Measurements from ENCODE around the gene PLPPR1. TPM values are rescaled to one million over a fixed set of nuclear protein-coding genes. Genes with fewer than 3 reads are reported as not detected.
A peak's percentile ranks its signal among the peaks of the same experiment; 100 is the strongest.
"Not testable (repeated sequence)": the region's sequence is repeated elsewhere in the genome, so short reads cannot be mapped to it uniquely, and the experiment has no call there.

The PLPPR1 gene
- total RNA-seq, 1 experiment from 2014 or later, result not detected

DNA sequence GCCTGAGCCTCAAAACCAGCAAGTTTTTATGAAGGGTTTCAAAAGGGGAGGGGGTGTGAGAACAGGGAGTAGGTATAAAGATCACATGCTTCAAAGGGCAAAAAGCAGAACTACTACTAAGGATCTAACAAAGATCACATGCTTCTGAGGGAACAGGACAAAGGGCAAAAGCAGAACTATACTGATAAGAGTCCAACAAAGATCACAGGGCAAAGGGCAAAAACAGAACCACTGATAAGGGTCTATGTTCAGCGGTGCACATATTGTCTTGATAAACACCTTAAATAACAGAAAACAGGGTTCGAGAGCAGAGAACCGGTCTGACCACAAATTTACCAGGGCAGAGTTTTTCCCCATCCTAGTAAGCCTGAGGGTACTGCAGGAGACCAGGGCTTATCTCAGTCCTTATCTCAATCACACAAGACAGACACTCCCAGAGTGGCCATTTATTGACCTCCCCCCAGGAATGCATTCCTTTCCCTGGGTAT, 298.9 kb downstream of the PLPPR1 start:
- DNase-seq (ENCODE audit: extremely low read depth, low read depth), result not testable (repeated sequence)

DNA sequence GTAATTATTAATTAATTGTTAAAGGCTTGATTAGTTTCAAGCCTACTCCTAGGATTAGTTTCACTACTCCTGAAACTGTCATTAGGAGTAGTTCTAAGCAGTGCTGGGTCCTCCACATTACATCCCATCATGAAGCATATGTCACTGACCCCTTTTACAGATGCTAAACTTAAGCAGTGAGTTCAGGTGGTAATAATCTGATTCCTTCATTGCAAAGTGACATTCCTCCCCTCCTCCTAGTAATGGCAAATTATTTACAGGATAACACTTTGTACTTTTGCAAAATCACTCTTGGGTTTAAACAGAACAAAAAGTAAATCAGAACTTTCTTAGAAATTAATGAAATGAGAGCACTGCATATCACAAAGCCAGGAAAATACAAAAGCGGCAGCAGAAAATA, 303.8 kb downstream of the PLPPR1 start:
- DNase-seq (ENCODE audit: extremely low read depth, low read depth), result no peak

DNA sequence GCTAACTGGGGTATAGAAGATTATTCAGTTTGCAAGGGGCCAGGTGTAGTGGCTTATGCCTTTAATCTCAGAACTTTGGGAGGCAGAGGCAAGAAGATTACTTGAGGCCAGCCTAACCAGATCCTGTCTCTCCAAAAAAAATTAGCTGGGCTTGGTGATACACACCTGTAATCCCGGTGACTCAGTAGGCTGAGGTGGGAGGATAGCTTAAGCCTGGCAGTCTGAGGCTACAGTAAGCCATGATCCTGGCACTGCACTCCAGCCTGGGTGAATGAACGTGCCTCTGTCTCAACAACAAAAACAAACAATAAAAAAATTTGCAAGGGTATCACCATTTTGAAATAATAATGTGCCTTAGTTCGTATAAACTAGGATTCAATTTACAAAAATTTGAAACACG, 305.0 kb downstream of the PLPPR1 start:
- DNase-seq (ENCODE audit: extremely low read depth, low read depth), result no peak

DNA sequence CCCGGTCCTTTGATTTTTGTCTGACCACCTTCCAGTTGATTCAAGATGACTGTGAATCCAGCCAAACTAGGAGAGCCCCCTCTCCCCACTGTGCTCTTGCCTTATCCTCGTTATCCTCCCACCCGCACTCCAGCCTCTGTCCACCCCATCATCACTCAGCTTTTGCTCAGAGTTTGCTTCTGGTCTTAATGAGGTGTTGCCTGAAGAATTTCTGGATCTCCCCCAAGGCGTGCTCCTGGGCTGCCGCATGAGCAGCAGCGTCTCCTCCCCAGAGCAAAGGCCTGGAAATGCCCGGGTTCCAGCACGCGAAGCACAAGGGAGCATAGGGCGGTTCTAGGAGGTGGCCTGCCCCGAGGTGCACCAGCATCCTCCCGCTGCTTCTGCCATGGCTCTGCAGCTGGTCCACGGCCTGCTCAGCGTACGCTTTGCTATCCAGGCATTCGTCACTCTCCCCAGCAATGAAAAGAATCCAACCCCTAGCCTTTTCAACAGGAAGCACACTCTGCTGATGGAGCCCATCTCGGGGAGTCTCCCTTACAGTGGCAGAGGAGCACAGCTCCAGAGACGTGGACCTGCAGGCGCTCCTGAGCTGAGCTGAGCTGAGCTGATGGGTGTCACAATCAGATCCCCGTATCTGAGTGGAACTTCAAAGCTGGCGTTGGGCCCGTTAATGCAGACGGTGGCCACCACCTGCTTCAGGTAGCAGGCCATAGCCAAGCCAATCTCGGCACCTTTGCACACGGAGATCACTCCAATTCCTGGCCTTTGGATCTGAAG, 305.6 kb downstream of the PLPPR1 start:
- DNase-seq (ENCODE audit: extremely low read depth, low read depth), result no peak

DNA sequence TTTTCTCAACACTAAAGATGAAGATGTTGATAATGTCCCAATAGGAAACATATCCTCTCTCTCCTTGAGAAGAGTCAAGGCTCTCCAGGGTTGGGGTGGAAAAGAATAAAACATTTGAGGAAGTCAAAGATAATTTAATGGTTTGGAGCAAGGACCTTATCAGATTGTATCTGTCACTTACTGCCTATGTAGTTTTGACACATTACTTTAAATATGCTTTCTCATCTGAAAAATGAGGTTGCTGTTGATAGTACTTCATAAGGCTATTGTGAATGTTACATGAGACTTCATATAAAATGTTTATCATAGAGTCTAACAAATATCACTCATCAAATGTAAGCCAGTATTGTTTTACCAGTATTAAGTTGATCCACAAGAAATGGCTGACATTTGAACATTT, 307.6 kb downstream of the PLPPR1 start:
- no peak for DNase-seq (ENCODE audit: extremely low read depth, low read depth)

DNA sequence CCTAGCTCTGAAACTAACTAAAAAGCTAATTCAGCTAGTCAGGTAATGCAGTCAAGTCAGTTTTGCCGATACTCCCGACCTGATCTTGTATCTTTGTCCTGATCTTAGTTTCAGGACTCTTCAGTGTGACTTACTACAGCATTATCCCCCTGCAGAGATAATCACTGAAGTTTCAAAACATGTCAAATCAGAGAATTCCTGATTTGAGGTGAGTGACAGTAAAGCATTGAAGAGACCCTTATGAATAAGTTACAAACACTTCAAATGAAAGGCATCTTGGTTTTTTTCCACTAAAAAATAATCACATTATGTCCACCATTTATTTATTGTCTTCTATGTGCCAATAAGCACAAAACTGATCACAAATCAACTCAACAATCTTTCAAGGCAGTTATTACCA, 308.7 kb downstream of the PLPPR1 start:
- no peak for DNase-seq (ENCODE audit: extremely low read depth, low read depth)

DNA sequence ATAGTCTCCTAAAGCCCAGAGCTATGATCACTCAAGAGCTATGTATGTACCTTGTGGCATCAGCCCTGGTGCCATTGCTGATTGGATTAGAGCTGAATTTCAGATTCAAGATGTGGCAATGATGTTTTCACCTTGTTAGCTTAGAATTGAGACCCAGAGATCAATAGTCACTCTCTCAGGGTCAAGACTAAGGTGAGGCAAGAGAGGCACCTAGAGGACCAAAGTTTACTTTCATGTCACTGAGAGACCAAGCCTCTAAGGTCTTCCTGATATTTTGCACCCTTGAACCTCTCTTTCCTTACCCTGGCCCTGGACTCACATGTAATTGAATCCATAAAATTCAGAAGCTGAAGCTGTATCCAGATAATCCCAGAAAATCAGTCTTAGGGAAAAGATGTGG, 313.4 kb downstream of the PLPPR1 start:
- DNase-seq (ENCODE audit: extremely low read depth, low read depth), result no peak

DNA sequence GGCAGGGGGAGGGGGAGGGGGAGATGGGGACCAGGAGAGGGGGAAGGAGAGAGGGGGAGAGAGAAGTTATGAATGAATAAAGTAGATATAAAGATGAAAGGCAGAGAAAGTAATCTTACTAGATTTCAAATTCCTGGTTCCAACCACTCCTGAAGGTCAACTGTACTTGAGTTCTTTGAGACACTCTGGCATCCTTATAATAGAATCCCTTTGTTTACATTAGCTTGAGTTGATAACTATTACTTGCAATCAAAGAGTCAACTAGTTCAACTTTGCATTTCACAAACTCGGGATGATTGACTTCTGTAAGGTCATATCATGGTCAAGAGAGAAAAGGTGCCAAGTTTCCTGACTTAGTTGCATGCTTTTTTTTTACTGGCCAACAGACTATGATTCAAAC, 314.1 kb downstream of the PLPPR1 start:
- no peak for DNase-seq (ENCODE audit: extremely low read depth, low read depth)

DNA sequence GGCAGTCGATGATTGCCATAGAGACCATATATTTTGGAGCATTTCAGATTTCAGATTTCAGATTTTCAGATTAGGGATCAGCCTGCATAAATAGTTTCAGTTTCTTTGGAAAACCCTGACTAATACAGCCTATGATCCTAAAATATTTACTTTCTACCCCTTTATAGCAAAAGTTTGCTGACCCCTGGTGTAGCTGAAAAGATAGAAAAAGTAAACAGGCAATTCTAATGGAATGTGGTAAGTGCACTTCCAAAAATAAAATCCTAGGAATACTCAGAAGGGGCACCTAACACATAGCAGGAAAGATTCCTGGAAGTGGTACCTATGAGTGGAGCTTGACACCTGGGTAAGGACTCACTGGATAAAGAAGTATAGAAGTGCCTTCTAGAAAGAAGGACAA, 321.8 kb downstream of the PLPPR1 start:
- DNase-seq (ENCODE audit: extremely low read depth, low read depth), result no peak

DNA sequence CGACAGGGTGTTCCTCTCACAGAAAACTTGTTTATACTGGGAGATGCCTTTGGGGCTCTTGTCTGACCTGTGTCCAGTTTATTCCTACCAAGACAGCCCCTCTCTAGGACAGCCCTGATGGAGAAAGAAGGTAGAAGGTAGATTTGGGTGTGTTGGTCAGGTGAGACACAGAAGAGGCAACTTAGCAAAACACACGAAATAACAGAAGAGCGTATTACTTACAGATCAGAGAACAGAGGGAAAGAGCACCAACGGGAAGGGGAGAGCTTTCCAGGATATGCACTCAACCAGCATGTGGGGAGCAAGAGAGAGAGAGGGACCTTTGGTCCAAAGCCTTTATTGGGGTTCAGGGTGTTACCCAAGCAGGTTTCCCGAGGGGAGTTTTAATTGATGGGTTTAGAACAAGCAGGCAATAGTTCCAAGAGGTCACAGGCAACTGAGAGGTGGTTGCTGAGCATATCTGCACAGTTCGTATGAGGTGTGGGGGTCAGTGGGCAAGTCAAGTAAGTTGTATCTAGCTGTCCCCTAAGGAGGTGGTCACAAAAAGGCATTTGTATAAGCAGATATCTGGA, 324.5 kb downstream of the PLPPR1 start:
- DNase-seq (ENCODE audit: extremely low read depth, low read depth), result no peak

DNA sequence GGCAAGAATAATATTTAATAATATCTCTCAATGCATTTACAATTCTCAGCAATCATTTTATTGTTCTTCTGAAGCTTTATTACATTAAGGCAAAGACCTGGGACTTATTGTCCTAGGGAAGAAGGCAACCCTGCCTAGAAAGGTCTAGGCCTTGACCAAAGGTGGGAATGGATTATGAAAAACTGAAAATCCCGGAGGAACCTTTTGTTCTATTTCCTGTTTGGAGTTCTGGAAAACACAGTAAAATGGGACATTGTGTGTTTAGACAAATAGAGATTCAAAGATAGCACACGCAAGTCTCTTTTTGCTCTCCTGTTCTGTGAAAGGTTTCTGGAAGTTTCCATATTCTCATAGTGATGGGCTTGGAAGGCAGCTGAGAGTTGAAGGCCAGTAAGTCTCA, 325.2 kb downstream of the PLPPR1 start:
- no peak for DNase-seq (ENCODE audit: extremely low read depth, low read depth)

DNA sequence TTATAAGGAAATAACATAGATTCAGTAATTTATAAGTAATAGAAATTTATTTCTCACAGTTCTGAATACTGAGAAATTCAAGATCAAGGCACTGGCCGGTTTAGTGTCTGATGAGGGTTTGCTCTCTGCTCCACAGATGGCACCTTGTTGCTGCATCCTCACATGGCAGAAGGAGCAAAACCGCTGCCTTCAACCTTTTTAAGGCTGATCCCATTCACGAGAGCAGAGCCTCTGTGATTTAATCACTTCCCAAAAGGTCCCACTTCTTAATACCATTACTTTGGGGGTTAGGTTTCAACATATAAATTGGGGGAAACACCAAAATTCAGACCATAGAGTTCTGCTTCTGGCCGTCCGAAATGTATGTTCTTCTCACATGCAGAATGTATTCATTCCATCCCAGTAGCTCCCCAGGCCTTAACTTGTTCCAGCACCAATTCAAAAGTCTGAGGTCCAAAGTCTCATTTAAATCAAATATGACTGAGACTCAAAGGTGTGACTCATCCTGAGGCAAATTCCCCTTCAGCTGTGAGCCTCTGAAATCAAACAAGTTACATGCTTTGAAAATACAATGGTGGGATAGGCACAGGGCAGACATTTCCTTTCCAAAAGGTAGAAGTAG, 325.7 kb downstream of the PLPPR1 start:
- no peak for DNase-seq (ENCODE audit: extremely low read depth, low read depth)

DNA sequence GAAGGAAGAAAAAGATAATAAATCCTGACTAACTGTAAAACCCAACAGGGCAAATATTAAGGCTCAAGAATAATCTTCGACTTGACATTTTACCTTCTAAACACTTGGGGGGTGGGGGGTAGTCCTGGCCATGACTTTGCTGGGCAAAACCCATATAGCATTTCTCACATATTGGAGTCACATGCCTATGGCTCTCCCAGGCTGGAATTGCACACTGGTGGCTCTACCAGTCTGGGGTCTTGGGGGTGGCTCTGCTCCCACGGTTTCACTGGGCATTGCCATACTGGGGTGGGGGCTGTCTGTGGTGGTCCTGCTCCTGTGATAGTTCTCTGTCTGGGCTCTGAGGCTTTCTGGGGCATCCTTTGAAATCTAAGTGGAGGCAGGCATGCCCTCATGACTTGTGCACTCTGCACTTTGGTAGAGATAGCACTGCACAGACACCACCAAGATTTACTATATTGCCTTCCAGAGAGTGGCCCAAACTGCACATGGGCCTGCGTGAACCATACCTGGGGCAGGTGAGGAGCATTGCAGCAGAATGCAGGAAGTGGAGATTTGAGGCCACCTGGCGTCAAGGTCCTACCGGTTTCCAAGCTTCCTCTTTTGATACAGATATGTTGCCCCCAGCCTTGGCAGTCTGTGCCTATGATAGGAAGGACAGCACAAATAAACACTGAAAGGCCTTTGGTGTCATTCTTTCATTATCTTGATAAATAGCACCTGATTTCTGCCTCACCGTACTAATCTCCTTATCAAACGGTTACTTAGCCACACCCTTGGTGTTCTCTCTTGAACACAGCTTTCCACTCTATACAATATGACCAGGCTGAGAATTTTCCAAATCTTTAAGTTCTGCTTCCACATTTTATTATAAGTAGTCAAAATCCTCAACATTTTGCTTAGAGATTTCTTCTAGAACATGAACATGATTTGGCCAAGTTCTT, 326.5 kb downstream of the PLPPR1 start:
- no peak for DNase-seq (ENCODE audit: extremely low read depth, low read depth)

DNA sequence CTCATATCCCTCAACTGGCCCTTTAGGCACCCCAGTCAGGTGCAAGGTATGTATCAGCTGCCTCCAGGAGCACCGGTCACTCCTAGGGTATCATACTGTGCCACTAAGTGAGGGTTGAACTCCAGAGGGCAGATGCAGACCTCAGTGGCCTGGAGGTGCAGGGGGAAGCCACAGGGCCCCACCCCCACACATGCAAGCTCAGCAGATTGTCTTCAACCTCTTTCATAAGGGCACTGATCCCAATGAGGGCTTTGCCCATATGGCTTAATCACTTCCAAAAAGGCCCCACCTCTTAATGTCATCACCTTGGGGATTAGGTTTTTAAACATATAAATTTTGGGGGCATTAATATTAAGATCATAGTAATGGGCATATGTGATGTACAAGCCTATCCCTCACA, 328.1 kb downstream of the PLPPR1 start:
- no peak for DNase-seq (ENCODE audit: extremely low read depth, low read depth)

DNA sequence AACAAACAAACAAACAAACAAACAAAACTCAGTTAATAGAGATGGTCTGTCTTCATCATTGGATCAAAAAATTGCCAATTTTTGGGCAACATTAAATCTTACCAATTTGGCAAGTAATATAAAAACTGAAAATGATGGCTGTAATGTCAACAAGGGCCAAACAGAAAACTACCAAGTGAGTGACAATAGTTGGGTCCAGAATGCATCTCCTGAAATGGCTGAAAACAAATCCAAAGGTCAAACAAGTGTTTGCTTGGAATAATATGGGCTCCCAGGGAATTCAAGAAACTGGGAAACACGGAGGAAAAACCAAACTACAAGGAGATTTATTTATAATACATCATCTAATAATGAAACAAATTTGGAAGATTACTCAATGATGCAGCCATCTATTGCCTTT, 331.2 kb downstream of the PLPPR1 start:
- DNase-seq (ENCODE audit: extremely low read depth, low read depth), result no peak

DNA sequence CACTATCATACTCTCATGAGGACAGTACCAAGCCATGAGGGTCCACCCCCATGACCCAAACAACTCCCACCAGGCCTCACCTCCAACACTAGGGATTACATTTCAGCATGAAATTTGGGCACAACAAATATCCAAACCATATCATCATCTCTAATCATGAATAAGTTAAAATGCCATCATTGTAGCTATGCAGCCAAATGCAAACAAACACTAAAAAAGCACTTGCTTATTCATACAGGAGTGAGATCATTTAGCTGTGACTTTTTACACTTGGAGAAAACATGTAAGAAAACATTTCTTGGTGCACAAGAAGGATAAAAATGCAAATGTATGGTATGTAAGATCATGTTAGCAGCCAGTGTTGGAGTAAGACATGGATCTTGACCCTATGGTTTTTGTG, 332.1 kb downstream of the PLPPR1 start:
- no peak for DNase-seq (ENCODE audit: extremely low read depth, low read depth)

DNA sequence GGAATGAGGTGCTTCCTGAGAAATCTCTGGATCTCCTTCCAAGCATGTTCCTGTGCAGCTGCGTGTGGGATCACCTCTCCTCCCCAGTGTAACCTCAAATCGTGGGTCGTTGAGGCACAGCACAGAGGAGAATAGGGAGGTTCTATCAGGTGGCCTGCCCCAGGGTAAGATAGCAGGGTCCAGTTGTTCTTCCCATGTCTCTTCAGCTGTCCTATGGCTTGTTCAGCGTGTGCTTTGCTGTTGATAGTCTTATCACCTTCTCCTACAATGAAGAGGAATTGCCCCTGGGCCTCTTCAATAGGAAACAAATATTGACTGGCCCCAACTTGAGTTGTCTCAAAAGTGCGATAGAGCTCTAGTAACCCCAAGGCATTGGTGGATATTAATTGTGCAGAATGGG, 333.9 kb downstream of the PLPPR1 start:
- DNase-seq (ENCODE audit: extremely low read depth, low read depth), result no peak

DNA sequence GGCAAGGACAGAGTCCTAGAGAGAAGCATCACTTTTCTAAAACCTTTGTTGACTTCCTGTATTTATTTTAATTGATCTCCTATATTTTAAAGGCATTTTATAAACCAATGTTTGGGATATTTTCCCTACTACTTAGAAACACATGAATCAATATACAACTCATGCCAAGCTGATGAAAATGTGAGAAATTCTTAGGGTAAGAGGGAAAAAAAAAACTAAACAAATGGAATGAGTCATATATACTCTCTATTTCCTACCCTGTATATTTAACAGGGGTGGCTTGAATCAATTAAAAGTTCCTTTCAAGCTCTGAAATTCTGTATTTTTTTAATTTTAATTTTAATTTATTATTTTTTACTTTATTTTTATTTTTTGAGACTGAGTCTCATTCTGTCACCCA, 336.7 kb downstream of the PLPPR1 start:
- peak; percentile 85 for DNase-seq (ENCODE audit: extremely low read depth, low read depth)

DNA sequence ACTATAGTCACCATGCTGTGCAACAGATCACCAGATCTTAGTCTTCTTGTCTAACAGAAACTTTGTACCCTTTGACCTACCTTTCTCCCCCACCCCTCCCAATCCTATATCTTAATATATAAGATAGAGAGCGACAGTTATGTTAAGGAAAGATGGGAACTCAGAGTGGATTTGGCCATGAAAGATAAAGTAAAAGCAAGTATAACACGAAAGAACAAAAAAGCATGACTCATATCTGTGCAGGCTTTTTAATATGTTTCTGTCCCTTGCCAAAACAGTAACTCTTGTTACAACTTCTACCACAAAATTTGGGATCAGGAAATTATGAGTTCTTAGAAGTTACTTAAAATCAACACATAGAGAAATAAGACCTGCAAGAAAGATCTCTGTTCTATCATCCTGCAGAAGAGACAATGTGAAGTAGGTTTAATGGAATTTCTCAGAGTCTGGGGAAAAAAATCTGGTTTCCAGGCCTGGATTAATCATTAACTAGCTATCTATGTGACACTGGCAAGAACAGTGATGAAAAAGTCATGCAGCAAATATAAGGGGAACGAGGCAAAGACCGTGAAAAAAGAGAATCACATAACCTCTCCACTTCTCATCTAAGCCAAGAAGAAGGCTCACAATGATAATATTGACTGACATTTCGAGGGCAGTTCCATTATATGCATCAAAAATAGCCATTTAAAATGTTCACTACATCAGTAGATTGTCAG, 337.7 kb downstream of the PLPPR1 start:
- no peak for DNase-seq (ENCODE audit: extremely low read depth, low read depth)

DNA sequence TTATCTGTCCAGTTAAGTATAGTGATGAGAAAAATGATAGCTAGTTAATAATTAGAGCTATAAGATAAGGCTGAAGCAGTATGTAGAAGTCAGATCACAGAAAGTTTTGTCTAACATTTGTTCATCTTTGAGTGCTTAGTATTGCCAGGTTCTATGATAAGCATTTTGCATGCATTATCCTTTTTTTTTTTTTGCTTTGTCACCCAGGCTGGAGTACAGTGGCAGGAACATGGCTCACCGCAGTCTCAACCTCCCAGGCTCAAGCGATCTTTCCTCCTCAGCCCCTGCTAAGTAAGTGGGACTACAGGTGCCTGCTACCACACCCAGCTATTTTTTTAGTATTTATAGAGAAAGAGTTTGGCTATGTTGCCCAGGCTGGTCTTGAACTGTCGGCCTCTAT, 338.8 kb downstream of the PLPPR1 start:
- no peak for DNase-seq (ENCODE audit: extremely low read depth, low read depth)

All from NCI-H460 (cell line).